ENCODE data around the gene NT5M. TPM values are rescaled to one million over a fixed set of nuclear protein-coding genes. Genes with fewer than 3 reads are reported as not detected.

Gene NT5M
- total RNA-seq, 1 donor from 2014 or later = 3.5 TPM

DNA sequence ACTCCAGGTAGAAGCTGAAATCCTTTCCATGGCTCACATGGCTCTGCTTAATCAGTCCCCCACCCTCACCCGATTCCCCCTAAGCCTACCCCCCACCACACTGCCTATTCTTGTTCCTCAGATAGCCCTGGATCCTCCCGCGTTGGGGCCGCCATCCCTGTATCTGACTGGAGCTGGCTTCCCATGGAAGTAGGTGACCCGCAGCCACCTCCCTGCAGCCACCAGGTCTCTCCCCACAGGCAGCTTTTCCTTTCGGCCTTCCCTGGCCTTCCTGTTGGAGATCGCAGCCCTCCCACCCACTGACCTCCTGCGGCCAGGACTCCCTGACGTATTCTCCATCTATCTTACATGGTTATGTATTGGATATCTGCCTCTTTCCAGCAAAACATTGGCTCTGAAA, 91.3 kb downstream of the NT5M start:
- H3K36me3 Mint-ChIP-seq (ENCODE audit: unreplicated experiment) = no peaks in the 10 kb centered on the region

GRCh38 chr17:17395246-17395802, 92.2 kb downstream of the NT5M start:
- H3K4me1 Mint-ChIP-seq (ENCODE audit: unreplicated experiment) = no peaks in the 10 kb centered on the region
- TF ChIP-seq CTCF (IDR thresholded peaks at IDR 0.05) = no peak
- H3K27me3 Mint-ChIP-seq (ENCODE audit: unreplicated experiment) = peaks cover 6% of the 10 kb centered on the region
- no peak overlapping the region for H3K4me3 Mint-ChIP-seq (ENCODE audit: unreplicated experiment)
- no peaks in the 10 kb centered on the region for H3K9me3 Mint-ChIP-seq (ENCODE audit: unreplicated experiment)
- DNase-seq (ENCODE audit: extremely low spot score, unreplicated experiment) = no peak
- no peak overlapping the region for H3K27ac Mint-ChIP-seq (ENCODE audit: unreplicated experiment)
- H3K36me3 Mint-ChIP-seq (ENCODE audit: unreplicated experiment) = no peaks in the 10 kb centered on the region

More for the DNA sequence above, 91.3 kb downstream of the NT5M start:
- Mint-ChIP-seq H3K9me3 (ENCODE audit: unreplicated experiment) (no peaks in the 10 kb centered on the region), H3K27me3 (ENCODE audit: unreplicated experiment) (peaks cover 8% of the 10 kb centered on the region), H3K4me1 (ENCODE audit: unreplicated experiment) (no peaks in the 10 kb centered on the region), H3K4me3 (ENCODE audit: unreplicated experiment) (no peak overlapping the region), H3K27ac (ENCODE audit: unreplicated experiment) (no peak overlapping the region)
- DNase-seq (ENCODE audit: extremely low spot score, unreplicated experiment) = no peak
- no peak for TF ChIP-seq CTCF (IDR thresholded peaks at IDR 0.05)

GRCh38 chr17:17395885-17396284, 92.7 kb downstream of the NT5M start:
- Mint-ChIP-seq H3K27ac (ENCODE audit: unreplicated experiment) (no peak overlapping the region), H3K4me3 (ENCODE audit: unreplicated experiment) (no peak overlapping the region), H3K9me3 (ENCODE audit: unreplicated experiment) (no peaks in the 10 kb centered on the region), H3K27me3 (ENCODE audit: unreplicated experiment) (peaks cover 5% of the 10 kb centered on the region), H3K36me3 (ENCODE audit: unreplicated experiment) (no peaks in the 10 kb centered on the region), H3K4me1 (ENCODE audit: unreplicated experiment) (no peaks in the 10 kb centered on the region)
- no peak for TF ChIP-seq CTCF (IDR thresholded peaks at IDR 0.05)
- DNase-seq (ENCODE audit: extremely low spot score, unreplicated experiment) = no peak

Other genes with a start within 250 kb of the NT5M start
- gene PLD6, start 97.0 kb upstream of the NT5M start, total RNA-seq = 0.81 and 1.3 TPM in 2 replicates
- 91.1 and 97.1 TPM in 2 replicates for gene FLCN, start 66.2 kb upstream of the NT5M start, total RNA-seq
- 54.9 and 55.9 TPM in 2 replicates for gene COPS3, start 22.1 kb upstream of the NT5M start, total RNA-seq
- gene MED9, start 173.6 kb downstream of the NT5M start, total RNA-seq = 12.1 and 13.2 TPM in 2 replicates
- gene RASD1, start 193.0 kb downstream of the NT5M start, total RNA-seq = 1.2 and 1.6 TPM in 2 replicates